Thyroid gland (tissue), 4 donors: ENCODE data around the gene RNASE3.

Experiments used
- CTCF ChIP-seq, 6 experiments: fragments of 200-600 bp in 3 of 6; fragments of 450-650 bp in 3 of 6; sonication (generic) in 3 of 6; IDR thresholded peaks; one replicate each; pipeline ENCODE4 v1.5.1; 2016 to 2019; ENCODE audit warnings: antibody characterized with exemption in 6 of 6, mild to moderate bottlenecking in 2 of 6, inconsistent platforms in 1 of 6, moderate library complexity in 1 of 6
- POLR2A ChIP-seq, 2 donors: fragments of 450-650 bp; IDR thresholded peaks; one replicate each; pipeline ENCODE4 v1.6.1; 2017; ENCODE audit warnings: antibody characterized with exemption in 2 of 2, mild to moderate bottlenecking in 2 of 2, moderate library complexity in 1 of 2

DNA sequence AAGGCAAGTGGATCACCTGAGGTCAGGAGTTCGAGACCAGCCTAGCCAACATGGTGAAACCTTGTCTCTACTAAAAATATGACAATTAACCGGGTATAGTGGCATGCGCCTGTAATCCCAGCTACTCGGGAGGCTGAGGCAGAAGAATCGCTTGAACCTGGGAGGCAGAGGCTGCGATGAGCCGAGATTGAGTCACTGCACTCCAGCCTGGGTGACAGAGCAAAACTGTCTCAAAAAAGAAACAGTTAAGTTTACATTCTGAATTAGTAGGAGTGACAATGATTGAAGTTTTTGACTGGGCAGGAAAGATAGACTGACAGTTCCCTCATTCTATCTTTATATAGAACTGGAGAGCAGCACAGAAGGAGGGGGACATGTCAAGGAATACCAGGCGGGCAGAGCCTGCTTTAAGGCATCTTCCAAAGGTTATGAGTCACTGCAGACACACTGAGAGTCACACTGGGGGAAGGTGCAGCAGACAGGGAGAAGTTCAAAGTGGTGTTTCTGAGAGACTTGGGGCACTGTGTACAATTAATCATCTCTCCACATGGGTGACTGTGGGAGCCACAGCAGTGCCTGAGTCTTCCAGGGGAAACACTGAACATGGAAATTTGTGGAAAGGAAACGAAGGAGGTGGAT is 42.8 kb upstream of the RNASE3 start:
- no peak for TF ChIP-seq POLR2A (IDR thresholded peaks at IDR 0.05)
- no peak for TF ChIP-seq CTCF (IDR thresholded peaks at IDR 0.05)
